Neural progenitor cell (in vitro differentiated cells): ENCODE measurements around the gene ABCD2.

Source experiments
- CTCF ChIP-seq: fragments of 200-600 bp; sonication (generic); IDR thresholded peaks from 2 replicates; pipeline ENCODE4 v1.5.1; 2017; ENCODE audit warnings: antibody characterized with exemption, mild to moderate bottlenecking
- EZH2 ChIP-seq: fragments of 200-600 bp; sonication (generic); IDR thresholded peaks from 2 replicates; pipeline ENCODE4 v1.6.1; 2017; ENCODE audit warnings: antibody characterized with exemption, mild to moderate bottlenecking, moderate library complexity

GRCh38 chr12:39502726-39503125, 116.9 kb downstream of the ABCD2 start:
- TF ChIP-seq CTCF (no peak), EZH2 (no peak)
